Measurements from ENCODE around the gene MRPL38.
A peak's percentile ranks its signal among the peaks of the same experiment; 100 is the strongest.
"Not testable (repeated sequence)": the region's sequence is repeated elsewhere in the genome, so short reads cannot be mapped to it uniquely, and the experiment has no call there.

Gene MRPL38

DNA sequence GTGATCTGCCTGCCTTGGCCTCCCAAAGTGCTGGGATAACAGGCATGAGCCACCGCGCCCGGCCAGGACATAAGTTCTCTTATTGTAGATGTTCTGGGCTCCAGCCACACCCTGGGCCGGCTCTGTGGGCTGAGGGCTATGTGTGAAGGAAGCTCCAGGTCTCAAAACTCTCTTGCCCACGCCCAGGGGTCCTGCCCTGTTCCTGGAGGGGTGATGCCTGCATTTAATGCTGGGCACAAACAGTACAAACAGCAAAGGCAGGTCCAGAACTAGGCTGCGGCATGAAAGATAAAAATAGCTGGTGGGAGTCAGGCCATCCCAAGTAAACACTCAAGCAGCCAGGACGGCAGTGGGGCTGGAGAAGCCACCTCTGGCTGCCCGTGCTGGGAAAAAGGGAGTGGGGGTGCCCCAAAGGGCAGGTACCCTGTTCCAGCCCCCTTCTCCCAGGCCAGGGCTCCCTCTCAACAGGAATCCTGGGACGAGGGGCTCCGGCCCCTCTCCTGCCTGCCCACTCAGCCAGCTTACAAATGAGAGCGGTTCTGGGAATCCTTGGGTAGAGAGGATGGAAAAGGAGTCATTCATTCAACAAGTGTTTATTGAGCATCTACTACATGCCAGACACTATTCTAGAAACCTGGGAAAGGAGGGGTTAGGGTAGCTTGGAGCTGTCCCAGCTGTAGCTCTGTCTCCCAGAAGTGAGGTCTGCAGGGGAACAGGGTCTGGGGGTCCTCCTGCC is 30.9 kb downstream of the MRPL38 start:
- Histone ChIP-seq H3K4me1 (ENCODE audit: control insufficient read depth, insufficient read depth, low read length) (peaks cover 42% of the 10 kb centered on the region), H3K9ac (ENCODE audit: low read length) (no peak overlapping the region), H3K4me3 (ENCODE audit: low read depth, low read length) (no peak overlapping the region), H3K27me3 (ENCODE audit: control insufficient read depth, insufficient read depth, low read length) (peaks cover 22% of the 10 kb centered on the region), H3K27ac (ENCODE audit: low read depth, low read length) (no peak overlapping the region), H3K9me3 (ENCODE audit: control insufficient read depth, insufficient read depth, low read depth, low read length) (no peaks in the 10 kb centered on the region), H3K36me3 (ENCODE audit: control insufficient read depth, insufficient read depth, low read length) (no peaks in the 10 kb centered on the region)

DNA sequence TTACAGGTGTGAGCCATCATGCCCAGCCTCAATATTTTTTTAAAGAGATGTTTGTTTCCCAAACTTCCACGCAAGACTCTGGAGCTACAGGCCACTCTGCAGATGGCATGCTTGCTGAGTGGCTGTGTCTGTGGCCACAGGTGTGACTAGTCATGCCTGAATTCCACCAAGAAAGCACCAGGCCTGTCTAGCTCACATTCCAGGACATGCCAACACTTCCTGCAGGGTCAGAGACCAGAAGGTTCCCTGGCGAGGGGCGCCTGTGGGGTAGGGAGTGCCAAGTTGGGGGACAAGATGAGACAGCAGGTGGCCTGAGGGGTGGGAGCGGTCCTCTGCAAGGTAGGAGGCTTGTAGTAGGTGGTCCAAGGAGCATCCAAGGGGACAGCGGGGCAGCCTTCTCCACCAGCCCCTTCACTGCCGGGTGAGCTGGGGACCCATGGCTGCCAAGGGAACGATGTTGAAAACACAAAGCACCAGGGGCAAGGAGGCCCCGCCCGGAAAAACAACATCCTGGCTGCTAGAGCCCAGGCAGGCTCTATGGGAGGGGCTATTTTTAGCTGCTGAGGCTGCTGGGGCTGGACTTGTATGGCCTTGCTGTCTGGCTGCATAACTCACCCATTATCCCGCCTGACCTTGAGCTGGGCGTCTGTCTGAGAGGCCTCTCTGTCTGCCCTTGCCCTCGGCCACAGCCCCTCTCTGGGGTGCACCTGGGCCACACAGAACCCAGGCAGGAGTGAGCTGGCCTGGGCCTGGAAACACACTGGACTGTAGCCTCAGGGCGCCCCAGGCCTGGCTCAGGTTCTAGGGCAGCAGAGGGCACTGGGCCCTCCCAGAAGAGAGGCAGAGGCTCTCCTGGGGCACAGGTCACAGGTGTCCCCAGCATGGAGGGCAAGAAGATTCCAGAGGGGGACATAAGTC is 32.0 kb downstream of the MRPL38 start:
- Histone ChIP-seq H3K9ac (ENCODE audit: low read length) (no peak overlapping the region), H3K27me3 (ENCODE audit: control insufficient read depth, insufficient read depth, low read length) (peaks cover 13% of the 10 kb centered on the region), H3K9me3 (ENCODE audit: control insufficient read depth, insufficient read depth, low read depth, low read length) (no peaks in the 10 kb centered on the region), H3K4me3 (ENCODE audit: low read depth, low read length) (no peak overlapping the region), H3K36me3 (ENCODE audit: control insufficient read depth, insufficient read depth, low read length) (no peaks in the 10 kb centered on the region), H3K27ac (ENCODE audit: low read depth, low read length) (no peak overlapping the region), H3K4me1 (ENCODE audit: control insufficient read depth, insufficient read depth, low read length) (peaks cover 42% of the 10 kb centered on the region)

DNA sequence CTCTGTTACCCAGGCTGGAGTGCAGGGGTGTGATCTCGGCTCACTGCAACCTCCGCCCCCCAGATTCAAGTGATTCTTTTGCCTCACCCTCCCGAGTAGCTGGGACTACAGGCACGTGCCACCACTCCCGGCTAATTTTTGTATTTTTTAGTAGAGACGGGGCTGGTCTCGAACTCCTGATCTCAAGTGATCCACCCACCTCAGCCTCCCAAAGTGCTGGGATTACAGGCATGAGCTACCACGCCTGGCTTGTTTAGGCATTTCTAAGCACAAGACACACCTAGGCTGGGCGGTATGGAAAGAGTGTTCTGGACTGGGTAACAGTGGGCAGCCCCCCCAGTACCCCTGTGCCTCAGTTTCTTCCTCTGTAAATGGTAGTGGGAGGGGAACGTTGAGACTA is 34.5 kb downstream of the MRPL38 start:
- H3K4me3 ChIP-seq (ENCODE audit: low read depth, low read length); H3K36me3 ChIP-seq (ENCODE audit: control insufficient read depth, insufficient read depth, low read length); H3K27me3 ChIP-seq (ENCODE audit: control insufficient read depth, insufficient read depth, low read length); H3K27ac ChIP-seq (ENCODE audit: low read depth, low read length); H3K9ac ChIP-seq (ENCODE audit: low read length); H3K9me3 ChIP-seq (ENCODE audit: control insufficient read depth, insufficient read depth, low read depth, low read length): not testable (repeated sequence)
- H3K4me1 ChIP-seq (ENCODE audit: control insufficient read depth, insufficient read depth, low read length): peaks cover 23% of the 10 kb centered on the region

DNA sequence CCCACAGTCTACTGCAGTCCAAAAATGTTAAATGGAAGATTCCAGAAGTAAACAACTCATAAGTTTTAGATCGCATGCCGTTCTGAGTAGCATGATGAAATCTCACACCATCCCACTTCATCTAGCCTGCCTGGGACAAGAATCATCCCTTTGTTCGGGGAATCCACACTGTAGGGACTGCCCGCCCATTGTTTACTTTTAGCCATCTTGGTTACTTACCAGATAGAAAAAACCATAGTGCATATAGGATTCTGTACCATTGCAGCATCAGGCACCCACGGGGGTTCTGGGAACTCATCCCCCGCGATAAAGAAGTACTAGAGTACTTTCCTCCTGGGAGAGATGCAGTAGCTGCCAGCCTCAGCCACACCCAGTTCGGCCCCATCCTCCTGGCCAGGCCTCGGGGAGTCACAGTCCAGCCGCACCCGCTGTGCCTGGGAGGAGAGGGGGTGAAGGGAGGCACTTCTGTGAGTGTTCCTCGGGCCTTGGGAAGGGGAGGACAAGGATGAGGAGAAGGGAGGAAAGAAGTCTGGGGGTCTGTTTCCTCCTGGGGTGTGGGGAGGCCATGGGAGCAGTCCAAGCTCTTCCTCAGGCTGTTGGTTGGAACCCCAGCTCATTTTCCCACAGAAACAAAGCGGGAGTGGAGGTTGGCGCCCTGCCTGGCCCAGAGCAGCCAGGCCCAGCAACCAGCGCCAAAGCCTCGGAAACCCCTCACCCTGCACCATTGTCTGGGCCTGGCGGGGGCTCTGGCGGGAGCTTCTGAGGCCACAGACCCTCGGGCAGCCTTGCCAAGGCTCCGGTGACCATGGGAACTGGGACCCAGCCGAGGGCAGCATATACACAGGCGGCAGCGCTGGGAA is 35.2 kb downstream of the MRPL38 start:
- peak overlapping the region; percentile 33 for H3K9ac ChIP-seq (ENCODE audit: low read length)
- no peaks in the 10 kb centered on the region for H3K27me3 ChIP-seq (ENCODE audit: control insufficient read depth, insufficient read depth, low read length)
- H3K27ac ChIP-seq (ENCODE audit: low read depth, low read length): no peak overlapping the region
- peaks cover 26% of the 10 kb centered on the region for H3K4me1 ChIP-seq (ENCODE audit: control insufficient read depth, insufficient read depth, low read length)
- H3K4me3 ChIP-seq (ENCODE audit: low read depth, low read length): no peak overlapping the region
- H3K36me3 ChIP-seq (ENCODE audit: control insufficient read depth, insufficient read depth, low read length): no peaks in the 10 kb centered on the region
- no peaks in the 10 kb centered on the region for H3K9me3 ChIP-seq (ENCODE audit: control insufficient read depth, insufficient read depth, low read depth, low read length)

DNA sequence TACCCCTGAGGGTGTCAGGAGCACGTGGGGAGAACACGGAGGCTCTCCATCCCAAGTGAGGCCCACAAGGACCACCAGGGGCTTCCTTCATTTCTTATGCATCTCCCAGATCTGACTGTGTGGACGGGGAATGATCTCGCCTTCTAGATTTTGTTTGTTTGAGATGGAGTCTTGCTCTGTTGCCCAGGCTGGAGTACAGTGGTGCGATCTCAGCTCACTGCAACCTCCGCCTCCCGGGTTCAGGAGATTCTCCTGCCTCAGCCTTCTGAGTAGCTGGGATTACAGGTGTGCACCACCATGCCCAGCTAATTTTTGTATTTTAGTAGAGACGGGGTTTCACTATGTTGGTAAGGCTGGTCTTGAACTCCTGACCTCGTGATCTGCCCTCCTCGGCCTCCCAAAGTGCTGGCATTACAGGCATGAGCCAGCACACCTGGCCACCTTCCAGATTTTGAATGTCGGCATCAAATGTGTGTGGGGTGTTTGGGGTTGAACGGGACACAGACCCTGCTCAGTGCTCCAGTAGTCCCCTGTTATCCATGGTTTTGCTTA is 35.9 kb downstream of the MRPL38 start:
- H3K9ac ChIP-seq (ENCODE audit: low read length); H3K27ac ChIP-seq (ENCODE audit: low read depth, low read length); H3K9me3 ChIP-seq (ENCODE audit: control insufficient read depth, insufficient read depth, low read depth, low read length); H3K27me3 ChIP-seq (ENCODE audit: control insufficient read depth, insufficient read depth, low read length); H3K36me3 ChIP-seq (ENCODE audit: control insufficient read depth, insufficient read depth, low read length); H3K4me3 ChIP-seq (ENCODE audit: low read depth, low read length): not testable (repeated sequence)
- peaks cover 30% of the 10 kb centered on the region for H3K4me1 ChIP-seq (ENCODE audit: control insufficient read depth, insufficient read depth, low read length)

DNA sequence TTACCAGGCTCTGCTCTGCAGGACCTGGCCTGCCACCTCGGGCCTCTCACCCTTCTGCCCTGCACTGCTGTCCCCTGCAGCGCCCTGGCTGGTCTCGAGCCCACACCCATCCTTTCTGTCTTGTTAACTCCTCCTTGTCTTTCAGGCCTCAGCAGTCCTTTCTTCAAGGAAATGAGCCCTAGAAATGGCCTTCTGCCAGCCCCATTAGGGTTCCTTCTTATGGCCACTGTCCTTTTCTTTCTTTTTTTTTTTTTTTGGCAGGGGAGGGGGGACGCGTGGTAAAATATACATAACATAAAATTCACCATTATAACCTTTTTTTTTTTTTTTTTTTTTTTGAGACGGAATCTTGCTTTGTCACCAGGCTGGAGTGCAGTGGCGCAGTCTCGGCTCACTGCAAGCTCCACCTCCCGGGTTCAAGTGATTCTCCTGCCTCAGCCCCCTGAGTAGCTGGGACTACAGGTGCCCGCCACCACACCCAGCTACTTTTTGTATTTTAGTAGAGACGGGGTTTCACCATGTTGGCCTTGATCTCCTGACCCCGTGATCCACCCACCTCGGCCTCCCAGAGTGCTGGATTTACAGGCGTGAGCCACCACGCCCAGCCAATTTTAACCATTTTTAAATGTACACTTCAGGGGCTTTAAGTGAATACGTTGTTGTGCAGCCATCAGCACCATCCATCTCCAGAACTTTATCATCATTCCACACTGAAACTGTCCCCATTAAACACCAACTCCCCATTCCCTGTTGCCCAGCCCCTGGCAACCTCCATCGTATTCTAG is 39.1 kb downstream of the MRPL38 start:
- not testable (repeated sequence) for H3K9me3 ChIP-seq (ENCODE audit: control insufficient read depth, insufficient read depth, low read depth, low read length); H3K27ac ChIP-seq (ENCODE audit: low read depth, low read length); H3K27me3 ChIP-seq (ENCODE audit: control insufficient read depth, insufficient read depth, low read length); H3K9ac ChIP-seq (ENCODE audit: low read length); H3K4me3 ChIP-seq (ENCODE audit: low read depth, low read length); H3K36me3 ChIP-seq (ENCODE audit: control insufficient read depth, insufficient read depth, low read length)
- H3K4me1 ChIP-seq (ENCODE audit: control insufficient read depth, insufficient read depth, low read length): peaks cover 18% of the 10 kb centered on the region; the same call in 1 of the 2 replicates

DNA sequence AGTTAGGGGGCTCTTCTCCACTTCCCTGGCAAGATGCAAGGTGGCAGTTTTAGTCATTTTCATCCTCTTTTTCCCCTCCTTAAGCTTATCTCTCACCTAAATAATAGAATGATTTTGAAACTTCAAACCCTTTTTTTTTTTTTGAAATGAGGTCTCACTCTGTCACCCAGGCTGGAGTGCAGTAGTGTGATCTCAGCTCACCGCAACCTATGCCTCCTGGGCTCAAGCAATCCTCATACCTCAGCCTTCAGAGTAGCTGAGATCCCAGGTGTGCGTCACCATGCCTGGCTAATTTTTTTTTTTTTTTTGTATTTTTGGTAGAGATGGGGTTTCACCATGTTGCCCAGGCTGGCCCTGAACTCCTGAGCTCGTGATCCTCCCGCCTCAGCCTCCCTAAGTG is 39.8 kb downstream of the MRPL38 start:
- H3K27me3 ChIP-seq (ENCODE audit: control insufficient read depth, insufficient read depth, low read length); H3K9me3 ChIP-seq (ENCODE audit: control insufficient read depth, insufficient read depth, low read depth, low read length); H3K27ac ChIP-seq (ENCODE audit: low read depth, low read length); H3K36me3 ChIP-seq (ENCODE audit: control insufficient read depth, insufficient read depth, low read length); H3K9ac ChIP-seq (ENCODE audit: low read length); H3K4me3 ChIP-seq (ENCODE audit: low read depth, low read length): not testable (repeated sequence)
- peaks cover 16% of the 10 kb centered on the region; the same call in 1 of the 2 replicates for H3K4me1 ChIP-seq (ENCODE audit: control insufficient read depth, insufficient read depth, low read length)

DNA sequence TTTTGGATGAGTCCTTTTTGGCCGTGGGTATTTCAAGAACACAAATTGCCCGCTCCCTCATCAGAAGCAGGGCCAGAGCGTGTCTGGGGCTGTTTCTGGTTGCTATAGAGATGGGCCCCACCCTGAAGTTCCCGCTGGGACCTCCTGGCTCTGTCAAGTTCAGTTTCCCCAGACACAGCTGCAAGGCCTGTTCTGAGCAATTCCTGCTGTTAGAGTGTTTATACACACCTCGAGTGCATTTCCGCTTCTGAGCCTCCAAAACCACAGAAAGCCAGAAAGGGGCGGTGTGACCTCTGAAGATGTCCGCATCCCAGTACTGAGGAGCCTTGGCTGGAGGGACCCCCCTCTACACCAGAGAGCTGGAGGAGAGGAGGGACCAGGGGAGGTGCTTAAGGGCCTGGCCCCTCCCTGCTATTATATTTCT is 40.2 kb downstream of the MRPL38 start:
- Histone ChIP-seq H3K9me3 (ENCODE audit: control insufficient read depth, insufficient read depth, low read depth, low read length) (no peaks in the 10 kb centered on the region), H3K4me3 (ENCODE audit: low read depth, low read length) (no peak overlapping the region), H3K9ac (ENCODE audit: low read length) (no peak overlapping the region), H3K36me3 (ENCODE audit: control insufficient read depth, insufficient read depth, low read length) (no peaks in the 10 kb centered on the region), H3K27me3 (ENCODE audit: control insufficient read depth, insufficient read depth, low read length) (no peaks in the 10 kb centered on the region), H3K4me1 (ENCODE audit: control insufficient read depth, insufficient read depth, low read length) (peaks cover 11% of the 10 kb centered on the region; the same call in 1 of the 2 replicates), H3K27ac (ENCODE audit: low read depth, low read length) (no peak overlapping the region)

DNA sequence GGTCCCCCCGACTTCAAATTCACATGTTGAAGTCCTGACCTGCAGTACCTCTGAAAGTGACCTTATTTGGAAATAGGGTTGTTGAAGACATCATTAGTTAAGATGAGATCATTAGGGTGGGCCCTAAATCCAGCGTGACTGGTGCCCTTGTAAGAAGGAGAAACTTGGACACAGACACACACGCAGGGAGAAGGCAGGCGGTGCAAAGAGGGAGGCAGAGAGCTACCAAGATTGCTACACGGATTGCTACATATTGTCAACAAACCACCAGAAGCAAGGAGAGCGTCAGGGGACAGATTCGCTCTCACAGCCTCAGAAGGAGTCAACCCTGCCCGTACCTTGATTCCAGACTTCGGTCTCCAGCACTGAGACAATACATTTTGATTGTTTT is 42.8 kb downstream of the MRPL38 start:
- no peak overlapping the region for H3K27ac ChIP-seq (ENCODE audit: low read depth, low read length)
- H3K9ac ChIP-seq (ENCODE audit: low read length): no peak overlapping the region
- H3K4me1 ChIP-seq (ENCODE audit: control insufficient read depth, insufficient read depth, low read length): peaks cover 7% of the 10 kb centered on the region; the same call in 1 of the 2 replicates

DNA sequence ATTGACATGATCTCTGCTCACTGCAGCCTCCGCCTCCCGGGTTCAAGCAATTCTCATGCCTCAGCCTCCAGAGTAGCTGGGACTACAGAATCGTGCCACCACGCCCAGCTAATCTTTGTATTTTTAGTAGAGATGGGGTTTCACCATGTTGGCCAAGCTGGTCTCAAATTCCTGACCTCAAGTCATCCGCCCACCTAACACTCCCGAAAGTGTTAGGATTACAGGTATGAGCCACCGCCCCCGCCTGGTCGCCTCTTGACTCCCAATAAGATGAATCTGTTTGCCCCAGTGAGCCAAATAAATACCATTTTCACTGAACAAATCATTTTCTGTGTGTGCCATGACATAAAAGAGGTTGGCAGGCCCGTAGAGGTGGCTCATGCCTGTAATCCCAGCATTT is 45.3 kb downstream of the MRPL38 start:
- not testable (repeated sequence) for H3K9ac ChIP-seq (ENCODE audit: low read length); H3K27ac ChIP-seq (ENCODE audit: low read depth, low read length); H3K27me3 ChIP-seq (ENCODE audit: control insufficient read depth, insufficient read depth, low read length); H3K4me3 ChIP-seq (ENCODE audit: low read depth, low read length); H3K36me3 ChIP-seq (ENCODE audit: control insufficient read depth, insufficient read depth, low read length); H3K9me3 ChIP-seq (ENCODE audit: control insufficient read depth, insufficient read depth, low read depth, low read length); H3K4me1 ChIP-seq (ENCODE audit: control insufficient read depth, insufficient read depth, low read length)

More for the DNA sequence above, 42.8 kb downstream of the MRPL38 start:
- no peak overlapping the region for H3K4me3 ChIP-seq (ENCODE audit: low read depth, low read length)
- H3K9me3 ChIP-seq (ENCODE audit: control insufficient read depth, insufficient read depth, low read depth, low read length): no peaks in the 10 kb centered on the region
- H3K27me3 ChIP-seq (ENCODE audit: control insufficient read depth, insufficient read depth, low read length): no peaks in the 10 kb centered on the region
- no peaks in the 10 kb centered on the region for H3K36me3 ChIP-seq (ENCODE audit: control insufficient read depth, insufficient read depth, low read length)
